Endothelial cell of umbilical vein (primary cell): ENCODE measurements around the gene C11orf21. TPM values are rescaled to one million over a fixed set of nuclear protein-coding genes. Genes with fewer than 3 reads are reported as not detected.
"Not testable (repeated sequence)": the region's sequence is repeated elsewhere in the genome, so short reads cannot be mapped to it uniquely, and the experiment has no call there.

Experiments used
- BruUV-seq: library from RNA; stranded (reverse); fragments of 400-500 nt; replicated peaks from 2 replicates; lab custom pipeline; 2021; lab: Mats Ljungman, UMichigan
- CTCF ChIA-PET: fragments of 300-600, 350-600 bp; sonication (Branson Sonifier 250); formaldehyde crosslinking; loops from one replicate; lab custom pipeline; 2021; ENCODE audit warnings: antibody characterized with exemption, inconsistent platforms; lab: Charles Lee
- POLR2A ChIA-PET: fragments of 300-600, 350-600 bp; sonication (Branson Sonifier 250); formaldehyde crosslinking; loops from one replicate; lab custom pipeline; 2021; ENCODE audit warnings: antibody characterized with exemption, inconsistent platforms; lab: Charles Lee
- DNase-seq: peaks from one replicate; pipeline ENCODE4 v3.0.0-alpha.2; 2011; ENCODE audit warnings: low read depth, low spot score
- FAIRE-seq: peaks from 2 replicates; lab custom pipeline; 2011; peaks lifted over from hg19 to GRCh38; lab: Jason Lieb, UNC
- H2AFZ ChIP-seq: 2 replicates; pipeline ENCODE4 v1.6.0; 2012; ENCODE audit warnings: low read depth, low read length, control low read depth, inconsistent platforms
- H3K27ac ChIP-seq: 2 replicates; pipeline ENCODE4 v1.5.1; 2011; ENCODE audit warnings: low read depth, mild to moderate bottlenecking, control low read depth, low read length, moderate library complexity; ENCODE audit not compliant: insufficient read depth
- H3K27me3 ChIP-seq, 2 experiments: 2 replicates each; pipeline versions ENCODE4 v1.6.0 to v1.6.1; 2011; ENCODE audit warnings: low read length in 2 of 2, mixed read lengths in 1 of 2; ENCODE audit not compliant: control insufficient read depth in 2 of 2, insufficient read depth in 2 of 2
- H3K36me3 ChIP-seq, 2 experiments: 2 replicates in 1 of 2; 3 replicates in 1 of 2; pipeline ENCODE4 v1.5.1; 2011; ENCODE audit warnings: low read length in 2 of 2, mild to moderate bottlenecking in 1 of 2, moderate library complexity in 1 of 2; ENCODE audit not compliant: control insufficient read depth in 2 of 2, insufficient read depth in 2 of 2; ENCODE audit errors: extremely low read depth in 1 of 2
- H3K4me1 ChIP-seq: 3 replicates; pipeline ENCODE4 v1.5.1; 2011; ENCODE audit warnings: mild to moderate bottlenecking, low read length; ENCODE audit not compliant: control insufficient read depth, insufficient read depth; ENCODE audit errors: extremely low read depth
- H3K4me2 ChIP-seq: 2 replicates; pipeline ENCODE4 v1.6.1; 2011; ENCODE audit warnings: low read length, control low read depth, mixed read lengths; ENCODE audit not compliant: insufficient read depth
- H3K4me3 ChIP-seq, 3 experiments: fragments of 200-600 bp in 1 of 3; sonication (generic), shearing (Covaris generic) in 1 of 3; replicated peaks in 1 of 3; 2 replicates each; pipeline ENCODE4 v1.5.1; 2011 to 2016; ENCODE audit warnings: control low read depth in 3 of 3, low read length in 3 of 3, mild to moderate bottlenecking in 2 of 3, inconsistent platforms in 1 of 3, low read depth in 1 of 3, moderate library complexity in 1 of 3; ENCODE audit not compliant: insufficient read depth in 1 of 3
- H3K79me2 ChIP-seq: 2 replicates; pipeline ENCODE4 v1.6.0; 2012; ENCODE audit warnings: low read length, inconsistent platforms; ENCODE audit not compliant: control insufficient read depth, insufficient read depth
- H3K9ac ChIP-seq: replicated peaks from 2 replicates; pipeline ENCODE3; 2011; ENCODE audit warnings: low read length, control low read depth; ENCODE audit not compliant: insufficient read depth; ENCODE audit errors: extremely low read depth
- H3K9me1 ChIP-seq: replicated peaks from 3 replicates; pipeline ENCODE4 v1.6.0; 2011; ENCODE audit warnings: mild to moderate bottlenecking, low read length; ENCODE audit not compliant: control insufficient read depth, insufficient read depth; ENCODE audit errors: extremely low read depth
- H3K9me3 ChIP-seq: replicated peaks from 2 replicates; pipeline ENCODE4 v1.5.1; 2012; ENCODE audit warnings: low read length, inconsistent platforms; ENCODE audit not compliant: control insufficient read depth, insufficient read depth
- H4K20me1 ChIP-seq: replicated peaks from 2 replicates; pipeline ENCODE3; 2011; ENCODE audit warnings: mild to moderate bottlenecking, low read length; ENCODE audit not compliant: control insufficient read depth, insufficient read depth; ENCODE audit errors: extremely low read depth
- dilution Hi-C: fragments of 300-500 bp; cut with MboI; formaldehyde crosslinking; loops from one replicate; pipeline ENCODE4 v1.15.0; 2019; ENCODE audit warnings: low sequenced_read_pairs; ENCODE audit not compliant: extremely low pct_ligation_motif_present
- intact Hi-C: fragments of 100-400 bp; cut with micrococcal nuclease; formaldehyde crosslinking; loops from one replicate; pipeline ENCODE4 v1.10.0; 2022
- polyA plus RNA-seq, 4 experiments: library from polyadenylated mRNA; depleted of rRNA in 3 of 4; stranded (reverse) in 3 of 4; unstranded in 1 of 4; fragments of >200 nt; gene quantifications; 2 replicates each; pipeline versions ENCODE4 v1.2.1 to v1.2.3, GENCODE V29; 2011 to 2012; ENCODE audit warnings: missing spikeins in 1 of 4
- total RNA-seq: library from RNA; stranded (reverse); gene quantifications from 2 replicates; pipeline ENCODE4 v1.2.3, GENCODE V29; 2021

Gene C11orf21
- total and polyA plus RNA-seq, 2 donors (not counting 3 experiments of a cell fraction or from before 2014, with no cell fraction given) = not detected

DNA sequence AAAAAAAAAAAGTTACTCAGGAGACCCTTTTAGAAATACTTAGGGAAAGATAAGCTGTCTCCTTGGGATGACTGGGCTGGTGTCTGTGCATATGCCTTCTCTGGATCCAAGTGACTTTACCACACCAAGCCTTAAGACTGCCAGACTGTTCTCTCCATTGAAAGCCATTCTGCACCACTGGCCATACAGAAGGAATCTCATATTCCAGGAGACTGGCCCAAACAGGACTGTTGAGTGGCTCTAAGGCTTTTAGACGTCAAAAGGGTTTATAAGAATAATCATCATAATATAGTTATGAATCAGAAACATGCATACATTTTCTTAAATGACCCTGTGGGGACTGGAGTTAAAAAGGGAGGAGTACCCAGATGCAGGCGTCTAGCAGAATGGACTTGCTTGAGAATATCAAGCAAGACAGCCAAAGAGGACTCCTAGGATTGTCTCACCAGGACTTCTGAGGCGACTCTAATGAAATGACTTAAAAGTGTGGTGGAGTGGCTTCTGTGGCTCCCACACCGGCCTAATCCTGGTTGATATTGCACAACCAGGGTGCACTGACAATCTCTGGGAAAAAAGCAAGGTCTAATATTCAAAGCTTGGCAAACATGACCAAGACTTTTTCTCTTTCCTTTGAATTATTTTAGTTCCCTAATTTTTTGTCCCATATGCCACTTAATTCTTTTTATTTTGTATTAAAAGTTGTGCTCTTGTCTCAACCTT lies 31.9 kb upstream of the C11orf21 start:
- POLR2A ChIA-PET = not testable (repeated sequence)

DNA sequence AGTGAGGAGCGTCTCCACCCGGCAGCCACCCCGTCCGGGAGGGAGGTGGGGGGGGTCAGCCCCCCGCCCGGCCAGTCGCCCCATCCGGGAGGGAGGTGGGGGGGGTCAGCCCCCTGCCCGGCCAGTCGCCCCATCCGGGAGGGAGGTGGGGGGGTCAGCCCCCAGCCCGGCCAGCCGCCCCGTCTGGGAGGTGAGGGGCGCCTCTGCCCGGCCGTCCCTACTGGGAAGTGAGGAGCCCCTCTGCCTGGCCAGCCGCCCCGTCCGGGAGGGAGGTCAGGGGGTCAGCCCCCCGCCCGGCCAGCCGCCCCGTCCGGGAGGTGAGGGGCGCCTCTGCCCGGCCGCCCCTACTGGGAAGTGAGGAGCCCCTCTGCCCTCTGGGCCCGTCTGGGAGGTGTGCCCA lies 30.9 kb upstream of the C11orf21 start:
- dilution Hi-C loops, BruUV-seq, POLR2A ChIA-PET: not testable (repeated sequence)

More for the DNA sequence above, 31.9 kb upstream of the C11orf21 start:
- H3K4me3 ChIP-seq, dilution Hi-C loops, H4K20me1 ChIP-seq, BruUV-seq, H3K9me1 ChIP-seq, H3K9me3 ChIP-seq, CTCF ChIA-PET, FAIRE-seq, H3K27me3 ChIP-seq, H2AFZ ChIP-seq, H3K9ac ChIP-seq, H3K36me3 ChIP-seq, H3K79me2 ChIP-seq, H3K27ac ChIP-seq, H3K4me1 ChIP-seq, intact Hi-C loops, DNase-seq, H3K4me2 ChIP-seq: not testable (repeated sequence)

More for the DNA sequence above, 30.9 kb upstream of the C11orf21 start:
- H3K27ac ChIP-seq, H4K20me1 ChIP-seq, H3K9ac ChIP-seq, H3K79me2 ChIP-seq, FAIRE-seq, H2AFZ ChIP-seq, H3K4me2 ChIP-seq, H3K4me3 ChIP-seq, H3K4me1 ChIP-seq, CTCF ChIA-PET, H3K36me3 ChIP-seq, H3K9me3 ChIP-seq, H3K9me1 ChIP-seq, intact Hi-C loops, DNase-seq, H3K27me3 ChIP-seq: not testable (repeated sequence)
